GM12872 (cell line): ENCODE results near the gene ARFGAP3.

Source experiments
- TF ChIP-seq, protein P1 (sequence below): IDR thresholded peaks from 3 replicates; pipeline ENCODE4 v1.5.1; 2011; ENCODE audit warnings: low read depth, mild to moderate bottlenecking, low read length, moderate library complexity; ENCODE audit not compliant: insufficient read depth

Gene ARFGAP3

DNA sequence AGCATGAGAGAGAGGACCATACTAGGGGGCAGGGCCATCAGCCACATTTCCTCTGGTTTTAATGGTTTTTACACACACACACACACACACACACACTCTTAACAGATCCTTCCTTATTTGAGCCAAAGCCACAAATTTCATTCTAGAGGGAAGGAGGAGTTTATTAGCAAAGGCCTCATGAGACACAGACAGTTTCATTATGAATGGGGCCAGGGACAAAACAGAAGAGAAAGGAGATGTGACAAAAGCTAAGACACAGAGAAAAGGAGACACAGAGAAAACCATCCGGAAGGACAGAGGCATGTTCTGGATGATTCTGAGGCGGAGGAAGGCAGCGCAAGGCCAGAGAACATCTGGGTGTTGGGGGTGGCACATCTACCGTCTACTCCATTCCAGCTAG, 32.2 kb upstream of the ARFGAP3 start:
- TF ChIP-seq, protein P1, sequence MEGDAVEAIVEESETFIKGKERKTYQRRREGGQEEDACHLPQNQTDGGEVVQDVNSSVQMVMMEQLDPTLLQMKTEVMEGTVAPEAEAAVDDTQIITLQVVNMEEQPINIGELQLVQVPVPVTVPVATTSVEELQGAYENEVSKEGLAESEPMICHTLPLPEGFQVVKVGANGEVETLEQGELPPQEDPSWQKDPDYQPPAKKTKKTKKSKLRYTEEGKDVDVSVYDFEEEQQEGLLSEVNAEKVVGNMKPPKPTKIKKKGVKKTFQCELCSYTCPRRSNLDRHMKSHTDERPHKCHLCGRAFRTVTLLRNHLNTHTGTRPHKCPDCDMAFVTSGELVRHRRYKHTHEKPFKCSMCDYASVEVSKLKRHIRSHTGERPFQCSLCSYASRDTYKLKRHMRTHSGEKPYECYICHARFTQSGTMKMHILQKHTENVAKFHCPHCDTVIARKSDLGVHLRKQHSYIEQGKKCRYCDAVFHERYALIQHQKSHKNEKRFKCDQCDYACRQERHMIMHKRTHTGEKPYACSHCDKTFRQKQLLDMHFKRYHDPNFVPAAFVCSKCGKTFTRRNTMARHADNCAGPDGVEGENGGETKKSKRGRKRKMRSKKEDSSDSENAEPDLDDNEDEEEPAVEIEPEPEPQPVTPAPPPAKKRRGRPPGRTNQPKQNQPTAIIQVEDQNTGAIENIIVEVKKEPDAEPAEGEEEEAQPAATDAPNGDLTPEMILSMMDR: no peak

DNA sequence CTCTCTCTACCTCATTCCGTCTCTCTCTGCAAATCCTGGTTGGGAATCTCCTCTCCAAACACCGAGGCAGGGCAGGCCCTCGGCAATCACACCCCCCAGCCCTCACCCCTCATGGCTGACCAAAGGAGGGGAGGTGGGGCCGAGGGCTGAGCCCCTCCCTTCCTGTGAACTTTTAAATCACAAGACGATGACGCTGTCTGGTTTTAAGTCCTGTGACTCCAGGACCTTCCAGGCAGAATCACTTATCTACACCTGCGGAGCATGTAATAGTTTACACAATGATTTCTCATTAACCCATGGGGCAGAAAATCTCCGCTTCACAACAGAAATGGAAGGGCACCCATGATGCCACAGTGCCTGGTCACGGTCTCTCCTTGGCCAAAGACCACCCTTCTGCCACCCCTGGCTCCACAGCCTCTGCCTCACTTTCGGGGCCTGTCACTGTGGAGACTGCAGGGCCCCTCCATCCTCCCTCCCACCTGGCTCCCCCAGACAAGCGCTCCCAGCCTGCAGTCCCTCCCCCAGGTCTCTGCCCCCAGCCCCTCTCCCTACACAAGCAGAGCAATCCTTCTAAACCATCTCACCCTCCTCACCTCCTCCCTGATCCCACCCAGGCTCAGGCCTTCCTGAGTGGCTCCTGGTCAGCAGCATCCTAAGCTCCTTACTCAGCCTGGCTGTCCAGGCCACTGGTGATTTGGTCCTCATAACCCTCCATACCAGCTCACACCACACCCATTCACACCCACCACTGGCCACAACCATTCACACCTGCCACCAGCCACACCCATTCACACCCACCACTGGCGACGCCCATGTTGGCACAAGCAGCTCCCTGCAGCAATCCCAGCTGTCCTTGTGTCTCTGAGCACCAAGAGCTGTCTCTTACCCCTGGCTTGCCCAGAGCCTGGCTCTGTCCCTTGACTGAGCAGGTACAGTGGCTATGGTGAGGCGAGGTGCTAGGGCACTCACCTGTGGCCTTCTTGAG, 30.7 kb upstream of the ARFGAP3 start:
- TF ChIP-seq, protein P1: no peak

DNA sequence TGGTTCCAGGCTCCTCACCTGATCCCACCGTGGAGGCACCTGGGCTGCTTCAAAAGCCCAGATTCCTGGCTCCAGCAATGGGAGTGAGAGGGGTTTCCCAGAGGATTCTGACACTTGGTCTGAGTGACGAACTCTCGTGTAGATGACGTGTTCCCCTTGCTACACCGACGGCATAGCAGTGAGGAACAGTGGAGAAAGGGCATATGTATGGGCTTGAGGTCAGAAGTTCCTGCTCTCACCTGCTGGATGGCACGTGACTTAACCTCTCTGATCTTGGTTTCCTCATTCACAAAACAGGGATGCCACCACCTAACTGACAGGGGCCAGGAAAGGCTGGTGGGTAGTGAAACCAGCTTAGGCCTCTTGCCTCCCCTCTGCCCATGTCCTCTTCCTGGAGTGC, 30.0 kb upstream of the ARFGAP3 start:
- TF ChIP-seq, protein P1: no peak

DNA sequence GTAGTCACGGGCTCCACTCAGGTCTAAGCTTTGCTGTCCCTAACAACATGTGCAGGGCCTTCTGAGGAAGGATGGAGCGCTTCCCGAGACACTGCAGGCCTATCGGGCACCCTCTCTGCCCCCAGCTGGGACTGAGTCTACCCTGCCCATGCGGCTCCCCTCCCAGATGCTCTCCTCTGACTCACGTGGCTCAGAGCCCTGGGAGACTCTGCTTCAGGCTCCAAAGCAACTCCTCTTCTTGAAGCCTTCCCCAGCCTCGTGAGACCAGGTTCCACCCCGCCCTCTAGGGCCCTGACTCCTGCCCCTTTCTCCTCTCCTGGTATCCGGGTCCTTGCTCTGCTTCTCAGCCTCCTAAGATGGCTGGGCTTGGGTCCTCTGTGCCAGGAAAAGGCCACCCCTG, 28.4 kb upstream of the ARFGAP3 start:
- TF ChIP-seq, protein P1: no peak

DNA sequence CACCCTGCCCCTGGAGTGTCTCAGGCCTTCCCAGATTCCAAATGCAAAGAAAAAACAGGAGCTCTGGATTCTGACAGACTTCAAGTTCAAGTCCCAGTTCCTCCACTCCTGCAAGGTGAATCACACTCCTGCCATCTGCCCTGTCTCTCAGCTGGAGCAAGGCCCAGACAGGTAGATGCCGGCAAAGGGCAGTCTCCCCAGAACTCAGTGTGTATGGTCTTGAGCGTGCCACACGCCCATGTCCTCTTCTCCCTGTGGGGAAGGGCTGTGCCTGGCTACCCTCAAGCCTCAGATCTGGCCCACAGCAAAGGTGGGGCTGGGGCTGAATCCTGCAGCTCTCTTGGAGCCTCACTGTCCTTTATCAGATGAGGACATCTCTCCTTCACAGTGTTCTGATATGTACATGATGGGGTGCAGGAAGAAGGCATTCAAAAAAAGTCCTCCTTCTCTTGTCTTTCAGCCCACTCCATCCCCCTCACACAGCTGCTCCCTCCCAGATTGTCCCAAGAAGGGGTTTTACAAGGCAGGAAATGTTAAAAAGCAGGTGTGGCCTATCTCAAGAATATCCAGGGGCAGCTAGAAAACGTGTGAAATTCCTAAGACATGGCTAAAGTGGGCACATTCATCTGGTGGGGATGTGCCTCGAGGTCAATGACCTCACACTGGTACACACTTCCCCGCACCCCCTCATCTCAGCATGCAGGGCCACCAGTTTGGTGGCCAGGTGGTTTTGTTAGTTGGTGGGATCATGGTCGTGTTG, 27.7 kb upstream of the ARFGAP3 start:
- TF ChIP-seq, protein P1: no peak

DNA sequence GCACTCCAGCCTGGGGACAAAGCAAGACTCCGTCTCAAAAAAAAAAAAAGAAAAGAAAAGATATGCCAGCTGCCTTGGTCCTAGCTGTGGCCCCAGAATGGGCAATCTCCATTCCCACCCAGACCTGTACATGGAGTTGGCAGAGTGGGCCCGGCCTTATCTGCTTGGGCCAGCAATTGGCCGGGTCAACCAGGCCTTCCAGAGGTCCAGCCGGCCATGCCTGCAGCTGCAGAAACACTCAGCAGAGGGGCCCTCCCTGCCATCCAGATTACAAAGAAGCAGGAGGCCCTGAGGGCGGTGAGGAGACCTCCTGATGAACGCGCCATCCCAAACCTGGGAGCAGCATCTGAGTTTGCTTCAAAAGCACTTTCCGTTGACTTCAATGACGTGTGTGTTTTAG, 26.9 kb upstream of the ARFGAP3 start:
- TF ChIP-seq, protein P1: no peak

DNA sequence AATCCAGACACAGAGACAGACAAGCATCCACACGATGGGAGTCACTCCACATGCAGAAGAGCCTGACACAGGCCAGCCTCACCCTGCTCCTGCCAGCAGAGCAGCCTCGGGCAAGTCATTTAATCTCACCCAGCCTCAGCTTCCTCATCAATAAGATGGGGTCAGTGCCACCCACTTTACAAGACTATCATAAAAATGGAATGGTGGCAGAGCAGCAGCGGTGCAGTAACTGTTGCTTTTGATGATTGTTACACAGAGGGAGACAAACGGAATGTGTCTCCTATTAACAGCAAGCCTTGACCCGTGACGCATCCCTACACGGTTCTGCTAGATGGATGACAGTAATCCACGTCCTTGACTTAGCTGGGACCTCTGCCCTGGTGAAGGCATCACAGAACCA, 26.0 kb upstream of the ARFGAP3 start:
- TF ChIP-seq, protein P1: no peak
